Dermis microvascular lymphatic vessel endothelial cell (primary cell): Measurements from ENCODE around the gene GPR84. TPM values are rescaled to one million over a fixed set of nuclear protein-coding genes. Genes with fewer than 3 reads are reported as not detected.
"Not testable (repeated sequence)": the region's sequence is repeated elsewhere in the genome, so short reads cannot be mapped to it uniquely, and the experiment has no call there.

Experiments used
- DNase-seq, 2 donors: peaks; one replicate each; pipeline versions ENCODE4 v3.0.0 to v3.0.0-alpha.2; 2010; ENCODE audit warnings: low read depth in 2 of 2
- total RNA-seq: library from RNA; depleted of rRNA; stranded (reverse); fragments of >200 nt; gene quantifications from 2 replicates; pipeline ENCODE4 v1.2.1, GENCODE V29; 2014

The GPR84 gene
- total RNA-seq, 1 donor from 2014 or later = not detected

- DNase-seq = no peak
Observed at GRCh38 chr12:54356228-54356627, 8.1 kb downstream of the GPR84 start.

GRCh38 chr12:54355104-54355815, 9.0 kb downstream of the GPR84 start:
- no peak for DNase-seq

- not testable (repeated sequence) for DNase-seq
Observed at GRCh38 chr12:54354271-54354670, 10.0 kb downstream of the GPR84 start.

GRCh38 chr12:54352891-54353874, 11.1 kb downstream of the GPR84 start:
- no peak for DNase-seq

GRCh38 chr12:54352022-54352531, 12.2 kb downstream of the GPR84 start:
- DNase-seq = no peak

- DNase-seq = no peak
Observed at GRCh38 chr12:54351341-54351740, 12.9 kb downstream of the GPR84 start.

GRCh38 chr12:54350743-54351142, 13.5 kb downstream of the GPR84 start:
- no peak for DNase-seq

GRCh38 chr12:54349679-54350078, 14.6 kb downstream of the GPR84 start:
- DNase-seq = no peak

- DNase-seq = no peak
Observed at GRCh38 chr12:54349036-54349435, 15.2 kb downstream of the GPR84 start.

- DNase-seq = no peak
Observed at GRCh38 chr12:54341378-54342300, 22.6 kb downstream of the GPR84 start.

- DNase-seq = no peak
Observed at GRCh38 chr12:54340846-54341245, 23.4 kb downstream of the GPR84 start.

- DNase-seq = no peak
Observed at GRCh38 chr12:54338698-54339296, 25.5 kb downstream of the GPR84 start.

- no peak for DNase-seq
Observed at GRCh38 chr12:54337854-54338650, 26.2 kb downstream of the GPR84 start.

- DNase-seq = no peak
Observed at GRCh38 chr12:54337280-54337842, 26.9 kb downstream of the GPR84 start.

- DNase-seq = no peak
Observed at GRCh38 chr12:54333420-54334034, 30.8 kb downstream of the GPR84 start.

GRCh38 chr12:54331461-54331860, 32.8 kb downstream of the GPR84 start:
- no peak for DNase-seq

GRCh38 chr12:54330442-54330841, 33.8 kb downstream of the GPR84 start:
- DNase-seq = no peak

GRCh38 chr12:54329759-54330158, 34.5 kb downstream of the GPR84 start:
- no peak for DNase-seq
